AG04449 (cell line): Measurements from ENCODE around the gene SETD9.

Source experiments
- CTCF ChIA-PET: fragments of 350-600 bp; formaldehyde crosslinking; extraction: SDS; loops from one replicate; lab custom pipeline; 2021; ENCODE audit warnings: antibody characterized with exemption; lab: Yijun Ruan, JAX
- POLR2A ChIA-PET: fragments of 400-600, 350-600 bp; formaldehyde crosslinking; extraction: SDS; loops from one replicate; lab custom pipeline; 2020; ENCODE audit warnings: antibody characterized with exemption, inconsistent platforms; lab: Yijun Ruan, JAX
- DNase-seq: peaks from one replicate; pipeline ENCODE4 v3.0.0-alpha.2; 2010; ENCODE audit warnings: low read depth, low spot score
- H3K4me3 ChIP-seq: 2 replicates; pipeline ENCODE4 v1.5.1; 2011; ENCODE audit warnings: low read depth, mild to moderate bottlenecking, control low read depth, low read length
- CTCF ChIP-seq: IDR thresholded peaks from one replicate; pipeline ENCODE4 v1.5.1; 2011; ENCODE audit warnings: mild to moderate bottlenecking, moderate library complexity, low read length, control low read depth, inconsistent platforms; ENCODE audit not compliant: insufficient read depth; ENCODE audit errors: missing control alignments

Gene SETD9

GRCh38 chr5:56964173-56964572 is 54.8 kb downstream of the SETD9 start:
- no peak for TF ChIP-seq CTCF
- POLR2A ChIA-PET = no interaction called here
- no peak overlapping the region for H3K4me3 ChIP-seq
- no peak for DNase-seq
- CTCF ChIA-PET = no interaction called here
